ENCODE measurements around the gene PRIMPOL. TPM values are rescaled to one million over a fixed set of nuclear protein-coding genes. Genes with fewer than 3 reads are reported as not detected.
A peak's percentile ranks its signal among the peaks of the same experiment; 100 is the strongest.

The PRIMPOL gene
- total RNA-seq, 5 donors from 2014 or later (not counting 1 experiment from before 2014, with no cell fraction given) = 11.6 to 14.8 (median 12.4) TPM

GRCh38 chr4:184722798-184723197 lies 73.3 kb downstream of the PRIMPOL start:
- Histone ChIP-seq H3K27me3 (replicated peaks in 1 of 2; ENCODE audit: control insufficient read depth in 2 of 2, extremely low read depth in 1 of 2, insufficient read depth in 2 of 2, low read length in 1 of 2) (no peaks in the 10 kb centered on the region), H3K4me1 (ENCODE audit: control insufficient read depth in 1 of 2, extremely low read depth in 1 of 2, insufficient read depth in 2 of 2, low read length in 2 of 2) (no peaks in the 10 kb centered on the region), H3K27ac (ENCODE audit: low read length) (no peak overlapping the region), H3K9me3 (peaks cover 3% of the 10 kb centered on the region), H3K4me3 (ENCODE audit: control insufficient read depth in 1 of 2, extremely low read depth in 1 of 2, low read length in 1 of 2) (no peak overlapping the region), H3K36me3 (ENCODE audit: control insufficient read depth in 2 of 2, extremely low read depth in 1 of 2, insufficient read depth in 1 of 2, low read length in 1 of 2) (no peaks in the 10 kb centered on the region)
- Mint-ChIP-seq H3K36me3 (peaks cover 38% of the 10 kb centered on the region), H3K9me3 (peaks cover 10 to 24% (median 19%) of the 10 kb centered on the region in 3 donors), H3K4me3 (no peak overlapping the region), H3K4me1 (peaks cover 0 to 2% (median 0%) of the 10 kb centered on the region in 3 donors), H3K27me3 (no peaks in the 10 kb centered on the region), H3K27ac (no peak overlapping the region)
- no peak for DNase-seq
- 40% methylated on average over 1 of the region's 1 CpG for WGBS (ENCODE audit: insufficient coverage)
- no peak for ATAC-seq (replicated peaks in 1 of 4)
- POLR2A ChIA-PET = interaction anchor here in 1 of 2 donors (1.2 kb wide), 1 partner anchor 11 kb away, joined by 5 read pairs; the partner anchor contains the start of gene CENPU
- CTCF ChIA-PET = interaction anchor here in 1 of 2 donors (0.9 kb wide), 1 partner anchor 422 kb away, joined by 3 read pairs; no protein-coding TSS in a partner anchor

- Histone ChIP-seq H3K4me3 (ENCODE audit: control insufficient read depth in 1 of 2, extremely low read depth in 1 of 2, low read length in 1 of 2) (no peak overlapping the region), H3K36me3 (ENCODE audit: control insufficient read depth in 2 of 2, extremely low read depth in 1 of 2, insufficient read depth in 1 of 2, low read length in 1 of 2) (no peaks in the 10 kb centered on the region), H3K4me1 (ENCODE audit: control insufficient read depth in 1 of 2, extremely low read depth in 1 of 2, insufficient read depth in 2 of 2, low read length in 2 of 2) (no peaks in the 10 kb centered on the region), H3K27ac (ENCODE audit: low read length) (no peak overlapping the region), H3K27me3 (replicated peaks in 1 of 2; ENCODE audit: control insufficient read depth in 2 of 2, extremely low read depth in 1 of 2, insufficient read depth in 2 of 2, low read length in 1 of 2) (no peaks in the 10 kb centered on the region), H3K9me3 (no peaks in the 10 kb centered on the region)
- H3K27ac Mint-ChIP-seq = no peak overlapping the region
- H3K4me3 Mint-ChIP-seq = no peak overlapping the region
- no peaks in the 10 kb centered on the region for H3K27me3 Mint-ChIP-seq
- no CpG with 5 or more reads among the region's 3 CpGs for WGBS (ENCODE audit: insufficient coverage)
- DNase-seq (no peak), ATAC-seq (replicated peaks in 1 of 4) (no peak)
- ChIA-PET CTCF (no interaction called here), POLR2A (no interaction called here)
- no peaks in the 10 kb centered on the region for H3K9me3 Mint-ChIP-seq
- H3K36me3 Mint-ChIP-seq = peaks cover 7% of the 10 kb centered on the region
- H3K4me1 Mint-ChIP-seq = peaks cover 0 to 5% (median 3%) of the 10 kb centered on the region in 3 donors
These were observed 77.9 kb downstream of the PRIMPOL start for GRCh38 chr4:184727430-184727829.

GRCh38 chr4:184728858-184729257 lies 79.3 kb downstream of the PRIMPOL start:
- ATAC-seq (replicated peaks in 1 of 4) (no peak), DNase-seq (no peak)
- H3K36me3 ChIP-seq (ENCODE audit: control insufficient read depth in 2 of 2, extremely low read depth in 1 of 2, insufficient read depth in 1 of 2, low read length in 1 of 2) = no peaks in the 10 kb centered on the region
- no peak overlapping the region for H3K27ac Mint-ChIP-seq
- peaks cover 0 to 10% of the 10 kb centered on the region in 2 experiments for H3K4me1 ChIP-seq (ENCODE audit: control insufficient read depth in 1 of 2, extremely low read depth in 1 of 2, insufficient read depth in 2 of 2, low read length in 2 of 2)
- peaks cover 3% of the 10 kb centered on the region for H3K36me3 Mint-ChIP-seq
- H3K9me3 Mint-ChIP-seq = no peaks in the 10 kb centered on the region
- H3K4me1 Mint-ChIP-seq = peaks cover 5 to 10% (median 9%) of the 10 kb centered on the region in 3 donors
- no peaks in the 10 kb centered on the region for H3K27me3 ChIP-seq (replicated peaks in 1 of 2; ENCODE audit: control insufficient read depth in 2 of 2, extremely low read depth in 1 of 2, insufficient read depth in 2 of 2, low read length in 1 of 2)
- no peak overlapping the region for H3K4me3 Mint-ChIP-seq
- H3K27me3 Mint-ChIP-seq = no peaks in the 10 kb centered on the region
- no CpG with 5 or more reads among the region's 2 CpGs for WGBS (ENCODE audit: insufficient coverage)
- POLR2A ChIA-PET = no interaction called here
- H3K4me3 ChIP-seq (ENCODE audit: control insufficient read depth in 1 of 2, extremely low read depth in 1 of 2, low read length in 1 of 2) = no peak overlapping the region
- H3K9me3 ChIP-seq = no peaks in the 10 kb centered on the region
- no peak overlapping the region for H3K27ac ChIP-seq (ENCODE audit: low read length)
- CTCF ChIA-PET = no interaction called here

GRCh38 chr4:184729946-184730345 lies 80.4 kb downstream of the PRIMPOL start:
- no peak for ATAC-seq (replicated peaks in 1 of 4)

GRCh38 chr4:184731056-184731455 lies 81.5 kb downstream of the PRIMPOL start:
- Histone ChIP-seq H3K27me3 (replicated peaks in 1 of 2; ENCODE audit: control insufficient read depth in 2 of 2, extremely low read depth in 1 of 2, insufficient read depth in 2 of 2, low read length in 1 of 2) (no peaks in the 10 kb centered on the region), H3K4me3 (ENCODE audit: control insufficient read depth in 1 of 2, extremely low read depth in 1 of 2, low read length in 1 of 2) (no peak overlapping the region), H3K36me3 (ENCODE audit: control insufficient read depth in 2 of 2, extremely low read depth in 1 of 2, insufficient read depth in 1 of 2, low read length in 1 of 2) (no peaks in the 10 kb centered on the region), H3K9me3 (no peaks in the 10 kb centered on the region), H3K4me1 (ENCODE audit: control insufficient read depth in 1 of 2, extremely low read depth in 1 of 2, insufficient read depth in 2 of 2, low read length in 2 of 2) (peaks cover 0 to 10% of the 10 kb centered on the region in 2 experiments), H3K27ac (ENCODE audit: low read length) (no peak overlapping the region)
- ChIA-PET POLR2A (no interaction called here), CTCF (no interaction called here)
- no peaks in the 10 kb centered on the region for H3K36me3 Mint-ChIP-seq
- ATAC-seq (replicated peaks in 1 of 4) (no peak), DNase-seq (no peak)
- no CpG with 5 or more reads among the region's 6 CpGs for WGBS (ENCODE audit: insufficient coverage)
- H3K27me3 Mint-ChIP-seq = no peaks in the 10 kb centered on the region
- H3K4me1 Mint-ChIP-seq = peaks cover 11 to 18% (median 15%) of the 10 kb centered on the region in 3 donors
- no peak overlapping the region for H3K4me3 Mint-ChIP-seq
- H3K9me3 Mint-ChIP-seq = no peaks in the 10 kb centered on the region
- no peak overlapping the region for H3K27ac Mint-ChIP-seq

More at GRCh38 chr4:184729946-184730345, 80.4 kb downstream of the PRIMPOL start:
- Histone ChIP-seq H3K27ac (ENCODE audit: low read length) (no peak overlapping the region), H3K27me3 (replicated peaks in 1 of 2; ENCODE audit: control insufficient read depth in 2 of 2, extremely low read depth in 1 of 2, insufficient read depth in 2 of 2, low read length in 1 of 2) (no peaks in the 10 kb centered on the region), H3K4me1 (ENCODE audit: control insufficient read depth in 1 of 2, extremely low read depth in 1 of 2, insufficient read depth in 2 of 2, low read length in 2 of 2) (peaks cover 0 to 10% of the 10 kb centered on the region in 2 experiments), H3K36me3 (ENCODE audit: control insufficient read depth in 2 of 2, extremely low read depth in 1 of 2, insufficient read depth in 1 of 2, low read length in 1 of 2) (no peaks in the 10 kb centered on the region), H3K9me3 (no peaks in the 10 kb centered on the region), H3K4me3 (ENCODE audit: control insufficient read depth in 1 of 2, extremely low read depth in 1 of 2, low read length in 1 of 2) (no peak overlapping the region)
- H3K4me3 Mint-ChIP-seq = no peak overlapping the region
- peaks cover 11 to 17% (median 17%) of the 10 kb centered on the region in 3 donors for H3K4me1 Mint-ChIP-seq
- no peak for DNase-seq
- no peaks in the 10 kb centered on the region for H3K27me3 Mint-ChIP-seq
- no peaks in the 10 kb centered on the region for H3K9me3 Mint-ChIP-seq
- POLR2A ChIA-PET = no interaction called here
- no peaks in the 10 kb centered on the region for H3K36me3 Mint-ChIP-seq
- whole genome bisulfite sequencing (ENCODE audit: insufficient coverage) = 98% methylated on average over 4 of the region's 5 CpGs
- CTCF ChIA-PET = interaction anchor here in 1 of 2 donors (0.6 kb wide), 1 partner anchor 180 kb away, joined by 3 read pairs; no protein-coding TSS in a partner anchor
- no peak overlapping the region for H3K27ac Mint-ChIP-seq

GRCh38 chr4:184732126-184732525 lies 82.6 kb downstream of the PRIMPOL start:
- no peaks in the 10 kb centered on the region for H3K9me3 Mint-ChIP-seq
- no peaks in the 10 kb centered on the region for H3K9me3 ChIP-seq
- H3K27ac Mint-ChIP-seq = no peak overlapping the region
- no peaks in the 10 kb centered on the region for H3K36me3 ChIP-seq (ENCODE audit: control insufficient read depth in 2 of 2, extremely low read depth in 1 of 2, insufficient read depth in 1 of 2, low read length in 1 of 2)
- ChIA-PET CTCF (interaction anchor here in 1 of 2 donors (0.8 kb wide), 1 partner anchor 362 kb away, joined by 3 read pairs; no protein-coding TSS in a partner anchor), POLR2A (no interaction called here)
- H3K4me3 Mint-ChIP-seq = peak overlapping the region; percentile 61 to 89 (median 83)
- H3K27ac ChIP-seq (ENCODE audit: low read length) = no peak overlapping the region
- DNase-seq (no peak), ATAC-seq (replicated peaks in 1 of 4) (no peak)
- H3K4me1 ChIP-seq (ENCODE audit: control insufficient read depth in 1 of 2, extremely low read depth in 1 of 2, insufficient read depth in 2 of 2, low read length in 2 of 2) = peaks cover 0 to 10% of the 10 kb centered on the region in 2 experiments
- no peak overlapping the region for H3K4me3 ChIP-seq (ENCODE audit: control insufficient read depth in 1 of 2, extremely low read depth in 1 of 2, low read length in 1 of 2)
- H3K27me3 Mint-ChIP-seq = no peaks in the 10 kb centered on the region
- H3K4me1 Mint-ChIP-seq = peaks cover 11 to 18% (median 15%) of the 10 kb centered on the region in 3 donors
- WGBS (ENCODE audit: insufficient coverage) = no CpG with 5 or more reads among the region's 4 CpGs
- H3K27me3 ChIP-seq (replicated peaks in 1 of 2; ENCODE audit: control insufficient read depth in 2 of 2, extremely low read depth in 1 of 2, insufficient read depth in 2 of 2, low read length in 1 of 2) = no peaks in the 10 kb centered on the region
- H3K36me3 Mint-ChIP-seq = no peaks in the 10 kb centered on the region

All from T-cell (primary cell).